ENCODE measurements around the gene CST11.

DNA sequence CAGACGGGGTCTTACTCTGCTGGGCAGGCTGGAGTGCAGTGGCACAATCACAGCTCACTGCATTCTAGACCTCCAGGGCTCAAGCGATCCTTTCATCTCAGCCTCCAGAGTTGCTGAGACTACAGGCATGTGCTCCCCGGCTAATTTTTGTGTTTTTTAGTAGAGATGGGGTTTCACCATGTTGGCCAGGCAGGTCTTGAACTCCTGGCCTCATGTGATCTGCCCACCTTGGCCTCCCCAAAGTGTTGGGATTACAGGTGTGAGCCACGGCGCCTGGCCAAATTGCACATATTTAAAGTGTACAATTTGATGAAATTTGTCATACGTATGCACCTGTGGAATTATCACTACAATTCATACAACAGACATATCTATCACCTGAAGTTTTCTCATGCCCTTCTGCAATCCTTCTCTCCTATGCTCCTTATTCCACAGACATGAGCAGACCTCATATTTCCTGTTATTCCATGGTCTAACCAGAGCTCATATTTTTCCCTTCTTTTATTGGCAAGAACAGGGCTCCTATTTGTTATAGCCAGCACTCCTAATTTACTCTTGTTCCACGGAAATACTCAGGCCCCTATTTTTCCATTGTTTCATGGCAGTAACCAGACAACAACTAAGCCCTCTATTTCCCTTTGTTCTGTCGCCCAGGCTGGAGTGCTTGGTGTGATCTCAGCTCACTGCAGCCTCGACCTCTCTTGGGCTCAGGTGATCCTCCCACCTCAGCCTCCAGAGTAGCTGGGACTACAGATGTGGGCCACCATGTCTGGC, 15.4 kb downstream of the CST11 start:
- TF ChIP-seq, protein P1, sequence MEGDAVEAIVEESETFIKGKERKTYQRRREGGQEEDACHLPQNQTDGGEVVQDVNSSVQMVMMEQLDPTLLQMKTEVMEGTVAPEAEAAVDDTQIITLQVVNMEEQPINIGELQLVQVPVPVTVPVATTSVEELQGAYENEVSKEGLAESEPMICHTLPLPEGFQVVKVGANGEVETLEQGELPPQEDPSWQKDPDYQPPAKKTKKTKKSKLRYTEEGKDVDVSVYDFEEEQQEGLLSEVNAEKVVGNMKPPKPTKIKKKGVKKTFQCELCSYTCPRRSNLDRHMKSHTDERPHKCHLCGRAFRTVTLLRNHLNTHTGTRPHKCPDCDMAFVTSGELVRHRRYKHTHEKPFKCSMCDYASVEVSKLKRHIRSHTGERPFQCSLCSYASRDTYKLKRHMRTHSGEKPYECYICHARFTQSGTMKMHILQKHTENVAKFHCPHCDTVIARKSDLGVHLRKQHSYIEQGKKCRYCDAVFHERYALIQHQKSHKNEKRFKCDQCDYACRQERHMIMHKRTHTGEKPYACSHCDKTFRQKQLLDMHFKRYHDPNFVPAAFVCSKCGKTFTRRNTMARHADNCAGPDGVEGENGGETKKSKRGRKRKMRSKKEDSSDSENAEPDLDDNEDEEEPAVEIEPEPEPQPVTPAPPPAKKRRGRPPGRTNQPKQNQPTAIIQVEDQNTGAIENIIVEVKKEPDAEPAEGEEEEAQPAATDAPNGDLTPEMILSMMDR (IDR thresholded peaks at IDR 0.05; ENCODE audit: insufficient read depth, low read length), result no peak
- no peak for TF ChIP-seq POLR2AphosphoS5 (IDR thresholded peaks at IDR 0.05; ENCODE audit: low read depth)
- TF ChIP-seq, protein P2, sequence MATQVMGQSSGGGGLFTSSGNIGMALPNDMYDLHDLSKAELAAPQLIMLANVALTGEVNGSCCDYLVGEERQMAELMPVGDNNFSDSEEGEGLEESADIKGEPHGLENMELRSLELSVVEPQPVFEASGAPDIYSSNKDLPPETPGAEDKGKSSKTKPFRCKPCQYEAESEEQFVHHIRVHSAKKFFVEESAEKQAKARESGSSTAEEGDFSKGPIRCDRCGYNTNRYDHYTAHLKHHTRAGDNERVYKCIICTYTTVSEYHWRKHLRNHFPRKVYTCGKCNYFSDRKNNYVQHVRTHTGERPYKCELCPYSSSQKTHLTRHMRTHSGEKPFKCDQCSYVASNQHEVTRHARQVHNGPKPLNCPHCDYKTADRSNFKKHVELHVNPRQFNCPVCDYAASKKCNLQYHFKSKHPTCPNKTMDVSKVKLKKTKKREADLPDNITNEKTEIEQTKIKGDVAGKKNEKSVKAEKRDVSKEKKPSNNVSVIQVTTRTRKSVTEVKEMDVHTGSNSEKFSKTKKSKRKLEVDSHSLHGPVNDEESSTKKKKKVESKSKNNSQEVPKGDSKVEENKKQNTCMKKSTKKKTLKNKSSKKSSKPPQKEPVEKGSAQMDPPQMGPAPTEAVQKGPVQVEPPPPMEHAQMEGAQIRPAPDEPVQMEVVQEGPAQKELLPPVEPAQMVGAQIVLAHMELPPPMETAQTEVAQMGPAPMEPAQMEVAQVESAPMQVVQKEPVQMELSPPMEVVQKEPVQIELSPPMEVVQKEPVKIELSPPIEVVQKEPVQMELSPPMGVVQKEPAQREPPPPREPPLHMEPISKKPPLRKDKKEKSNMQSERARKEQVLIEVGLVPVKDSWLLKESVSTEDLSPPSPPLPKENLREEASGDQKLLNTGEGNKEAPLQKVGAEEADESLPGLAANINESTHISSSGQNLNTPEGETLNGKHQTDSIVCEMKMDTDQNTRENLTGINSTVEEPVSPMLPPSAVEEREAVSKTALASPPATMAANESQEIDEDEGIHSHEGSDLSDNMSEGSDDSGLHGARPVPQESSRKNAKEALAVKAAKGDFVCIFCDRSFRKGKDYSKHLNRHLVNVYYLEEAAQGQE (IDR thresholded peaks at IDR 0.05; ENCODE audit: insufficient replicate concordance, low read depth), result no peak

Data from HL-60 (cell line).